NCI-H146 treated with DMSO at 0.1 percent for 48 hours (cell line): ENCODE measurements around the gene FEM1B.

Source experiments
- DNase-seq: peaks from one replicate; lab custom pipeline; 2025; ENCODE audit not compliant: unreplicated experiment; lab: John Stamatoyannopoulos, UW

FEM1B gene

GRCh38 chr15:68321229-68321628 is 43.7 kb downstream of the FEM1B start:
- no peak for DNase-seq

GRCh38 chr15:68322796-68323195 is 45.3 kb downstream of the FEM1B start:
- no peak for DNase-seq

GRCh38 chr15:68325726-68326125 is 48.2 kb downstream of the FEM1B start:
- no peak for DNase-seq

- DNase-seq, result no peak
Measured at GRCh38 chr15:68326711-68327354, 49.3 kb downstream of the FEM1B start.

- no peak for DNase-seq
Measured at GRCh38 chr15:68328443-68328842, 50.9 kb downstream of the FEM1B start.

GRCh38 chr15:68328964-68329363 is 51.4 kb downstream of the FEM1B start:
- no peak for DNase-seq

- DNase-seq, result no peak
Measured at GRCh38 chr15:68330416-68330815, 52.9 kb downstream of the FEM1B start.

GRCh38 chr15:68330901-68331300 is 53.4 kb downstream of the FEM1B start:
- DNase-seq, result no peak

- DNase-seq, result no peak
Measured at GRCh38 chr15:68332266-68332665, 54.7 kb downstream of the FEM1B start.

GRCh38 chr15:68333775-68334470 is 56.4 kb downstream of the FEM1B start:
- no peak for DNase-seq

GRCh38 chr15:68334661-68335124 is 57.1 kb downstream of the FEM1B start:
- DNase-seq, result no peak

GRCh38 chr15:68335251-68335650 is 57.7 kb downstream of the FEM1B start:
- DNase-seq, result no peak

- no peak for DNase-seq
Measured at GRCh38 chr15:68335655-68336054, 58.1 kb downstream of the FEM1B start.

GRCh38 chr15:68336516-68336915 is 59.0 kb downstream of the FEM1B start:
- no peak for DNase-seq

- DNase-seq, result no peak
Measured at GRCh38 chr15:68337826-68338225, 60.3 kb downstream of the FEM1B start.

GRCh38 chr15:68339481-68339880 is 61.9 kb downstream of the FEM1B start:
- no peak for DNase-seq

- DNase-seq, result no peak
Measured at GRCh38 chr15:68340726-68341671, 63.5 kb downstream of the FEM1B start.

GRCh38 chr15:68341760-68342725 is 64.5 kb downstream of the FEM1B start:
- DNase-seq, result no peak

GRCh38 chr15:68343579-68344225 is 66.2 kb downstream of the FEM1B start:
- no peak for DNase-seq

GRCh38 chr15:68344600-68344999 is 67.1 kb downstream of the FEM1B start:
- no peak for DNase-seq
